Measurements from ENCODE around the gene EPHB6.

Gene EPHB6

GRCh38 chr7:142836426-142836825 is 18.4 kb upstream of the EPHB6 start:
- no peak for DNase-seq

DNA sequence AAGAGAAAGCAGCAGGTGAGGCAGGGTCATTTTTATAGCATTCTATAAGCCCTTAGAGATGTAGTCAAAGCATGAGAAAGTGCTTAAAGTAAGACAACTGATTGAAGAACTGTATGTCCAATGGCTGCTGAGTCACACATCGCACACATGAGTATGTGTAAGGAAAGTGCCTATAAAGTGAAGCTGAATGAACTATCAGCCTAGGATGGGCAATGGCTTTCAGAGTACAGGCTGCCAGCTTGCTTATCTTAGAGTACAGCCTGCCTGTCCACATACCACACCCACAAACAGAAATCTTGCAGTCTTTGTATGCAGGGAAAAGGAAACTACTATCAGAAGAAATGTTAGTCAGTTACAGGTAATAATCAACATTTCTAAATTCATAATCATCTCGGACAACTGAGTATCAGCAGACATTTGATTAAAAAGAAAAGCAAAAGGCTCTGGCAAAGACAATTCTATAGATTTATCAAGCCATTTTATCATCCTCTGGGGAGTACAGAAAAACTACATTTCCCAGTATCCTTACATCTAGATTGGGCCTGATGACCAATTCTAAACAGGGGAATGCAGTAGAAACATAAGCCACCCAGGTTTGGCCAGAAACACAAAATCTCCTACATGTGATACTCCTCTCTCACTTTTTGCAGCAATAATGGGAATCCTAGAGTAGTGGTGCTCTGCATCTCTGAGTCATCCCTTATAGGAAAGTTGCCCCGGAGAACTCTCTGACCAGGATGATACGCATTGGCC is 16.2 kb upstream of the EPHB6 start:
- peak; percentile 97 for DNase-seq

DNA sequence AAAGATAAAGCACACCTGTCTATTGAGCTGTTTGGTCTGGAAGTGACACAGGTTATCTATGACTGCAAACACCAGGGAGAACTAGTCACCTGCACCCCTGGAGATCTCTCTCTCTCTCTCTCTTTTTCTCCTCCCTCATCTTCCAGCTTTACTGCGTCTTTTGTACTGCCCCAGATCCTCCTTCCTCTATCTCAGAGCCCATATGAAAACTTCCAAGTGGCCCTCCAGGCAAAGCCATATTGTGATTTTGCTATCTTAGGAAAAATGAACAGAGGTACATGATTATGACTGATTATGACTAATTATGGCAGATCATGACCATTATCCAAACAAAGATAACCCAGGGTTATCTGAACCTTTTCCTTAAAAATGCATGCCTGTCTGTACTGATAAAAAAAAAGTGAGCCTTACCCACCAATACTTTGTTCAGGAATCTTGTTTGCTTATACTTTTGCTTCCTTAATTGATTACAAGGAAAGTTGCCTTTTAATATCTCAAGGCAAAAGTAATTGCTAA is 12.6 kb upstream of the EPHB6 start:
- no peak for DNase-seq

DNA sequence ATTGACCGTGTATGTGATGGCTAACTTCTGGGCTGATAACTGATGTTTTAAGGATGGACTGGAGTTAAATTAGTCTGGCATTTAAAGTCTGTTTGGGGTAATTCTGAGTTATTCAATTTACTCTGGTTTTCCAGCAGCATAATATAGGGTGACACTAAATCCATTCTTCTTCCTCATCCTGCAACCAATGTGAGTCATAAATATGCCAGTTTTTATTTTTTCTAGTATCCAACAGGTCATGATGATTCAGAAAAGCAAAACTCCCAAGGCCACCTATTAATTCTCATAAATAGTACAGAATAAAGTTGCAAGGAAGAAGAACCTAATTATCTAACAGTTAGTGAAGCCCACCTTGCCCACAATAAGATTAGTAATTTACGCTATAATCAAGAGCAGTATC is 7.5 kb upstream of the EPHB6 start:
- DNase-seq, result no peak

GRCh38 chr7:142851269-142851668 is 3.6 kb upstream of the EPHB6 start:
- no peak for DNase-seq

DNA sequence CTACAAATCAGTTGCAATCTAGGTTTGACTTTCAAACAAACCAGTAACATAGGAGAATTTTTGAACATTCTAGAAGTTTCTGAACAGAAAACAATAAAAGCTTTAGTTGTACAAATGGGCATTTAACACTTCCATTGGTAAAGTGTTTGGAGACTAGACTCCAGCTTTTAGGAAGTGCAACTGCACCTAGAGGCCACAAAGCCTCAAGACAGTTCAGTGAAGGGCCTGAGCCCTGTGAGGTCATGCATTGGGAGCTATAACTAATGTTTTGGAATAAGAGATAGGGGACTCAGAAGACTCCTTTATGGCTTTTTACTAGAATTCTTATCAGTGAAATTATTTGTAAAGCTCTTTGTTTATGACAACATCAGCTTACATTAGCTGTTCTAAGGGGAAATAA is 3.0 kb upstream of the EPHB6 start:
- DNase-seq, result no peak

- peak; percentile 92 for DNase-seq
Measured at GRCh38 chr7:142853739-142854371, 1.0 kb upstream of the EPHB6 start.

GRCh38 chr7:142855114-142855743 is 353 bp downstream of the EPHB6 start:
- peak; percentile 49 for DNase-seq

- no peak for DNase-seq
Measured at GRCh38 chr7:142855756-142856564, 1.1 kb downstream of the EPHB6 start.

GRCh38 chr7:142856565-142857245 is 1.8 kb downstream of the EPHB6 start:
- no peak for DNase-seq

- DNase-seq, result no peak
Measured at GRCh38 chr7:142857625-142858024, 2.7 kb downstream of the EPHB6 start.

GRCh38 chr7:142859411-142859810 is 4.5 kb downstream of the EPHB6 start:
- DNase-seq, result no peak

DNA sequence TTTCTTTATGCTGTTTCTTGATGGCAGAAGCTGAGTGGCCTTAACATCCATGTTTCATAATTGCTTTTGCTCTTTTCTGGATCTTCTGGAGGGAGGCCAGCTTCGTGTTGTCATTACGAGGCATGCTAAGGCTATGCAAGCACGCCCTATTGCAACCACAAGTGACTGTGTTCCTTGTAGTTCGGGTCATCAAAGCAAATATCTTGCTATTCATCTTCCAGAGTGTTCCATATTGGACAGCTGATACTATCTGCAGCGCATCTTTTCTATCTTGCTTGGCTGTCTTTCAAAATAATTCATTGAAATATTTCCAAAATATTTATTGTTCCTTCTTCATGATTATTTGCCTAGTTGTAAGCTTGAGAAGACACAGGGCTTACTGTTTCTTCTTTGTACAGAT is 5.0 kb downstream of the EPHB6 start:
- DNase-seq, result no peak

DNA sequence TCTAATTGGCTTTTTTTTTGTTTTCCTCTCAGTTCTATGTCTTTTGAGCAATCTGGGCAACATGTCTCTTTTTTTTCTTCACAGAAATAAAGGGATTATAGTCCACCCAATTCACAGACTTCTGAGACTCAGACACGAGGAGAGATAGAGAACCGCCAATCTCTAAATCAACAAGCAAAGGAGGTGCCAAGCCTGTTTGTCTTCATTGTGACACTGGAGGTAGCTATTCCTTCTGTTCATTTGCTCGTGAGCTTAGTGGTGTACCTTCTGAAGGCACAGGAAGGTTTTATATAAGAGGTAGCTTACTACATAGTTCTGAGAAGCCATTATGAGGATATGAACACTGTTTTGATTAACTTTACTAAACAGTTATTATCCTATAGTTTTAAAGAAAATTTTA is 6.1 kb downstream of the EPHB6 start:
- DNase-seq, result no peak

DNA sequence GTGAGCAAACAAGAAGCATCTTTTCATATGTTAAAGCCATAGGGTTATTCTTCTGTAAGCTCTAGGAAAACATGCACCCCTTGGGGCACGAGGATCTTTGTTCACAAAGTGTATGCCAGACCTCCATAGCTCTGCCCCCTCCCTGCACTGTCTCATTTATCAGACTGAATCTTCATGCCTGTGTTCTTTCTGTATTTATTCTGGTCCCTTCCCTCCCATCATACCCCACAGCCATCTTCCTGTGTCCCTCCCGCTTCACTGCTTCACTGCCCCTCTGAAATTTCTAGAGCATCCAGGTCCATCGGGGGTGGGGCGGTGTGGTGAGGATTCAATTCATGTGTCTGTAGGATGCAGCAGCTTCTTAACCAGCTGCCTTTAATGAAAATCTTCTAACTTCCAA is 7.5 kb downstream of the EPHB6 start:
- no peak for DNase-seq

DNA sequence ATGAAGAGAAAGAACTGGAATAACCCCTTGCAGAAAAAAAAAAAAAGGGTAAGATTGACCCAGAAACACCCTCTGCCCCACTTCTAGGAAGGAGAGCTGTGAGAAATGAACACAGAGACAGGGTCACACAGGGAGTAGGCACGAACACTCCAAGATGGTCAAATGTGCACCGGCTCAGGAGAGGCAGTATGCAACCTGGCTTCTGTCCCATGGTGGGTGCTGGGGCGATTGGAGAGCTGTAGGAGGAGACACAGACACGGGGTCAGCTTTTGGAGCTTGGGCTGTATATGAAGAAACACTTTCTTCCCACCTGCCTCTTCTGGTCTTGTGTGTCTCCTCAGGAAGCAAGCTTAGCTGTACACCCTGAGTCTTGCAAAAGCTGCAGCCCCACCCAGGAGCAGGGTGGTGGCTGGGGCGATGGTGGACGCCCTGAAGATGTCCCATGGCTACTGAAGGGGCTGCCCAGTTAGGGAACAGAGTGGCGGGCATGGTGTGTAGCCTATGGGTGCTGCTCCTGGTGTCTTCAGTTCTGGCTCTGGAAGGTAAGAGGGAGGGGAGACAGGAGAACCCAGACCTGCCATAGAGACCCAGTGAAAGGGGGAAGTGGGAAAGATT is 8.0 kb downstream of the EPHB6 start:
- DNase-seq, result no peak

DNA sequence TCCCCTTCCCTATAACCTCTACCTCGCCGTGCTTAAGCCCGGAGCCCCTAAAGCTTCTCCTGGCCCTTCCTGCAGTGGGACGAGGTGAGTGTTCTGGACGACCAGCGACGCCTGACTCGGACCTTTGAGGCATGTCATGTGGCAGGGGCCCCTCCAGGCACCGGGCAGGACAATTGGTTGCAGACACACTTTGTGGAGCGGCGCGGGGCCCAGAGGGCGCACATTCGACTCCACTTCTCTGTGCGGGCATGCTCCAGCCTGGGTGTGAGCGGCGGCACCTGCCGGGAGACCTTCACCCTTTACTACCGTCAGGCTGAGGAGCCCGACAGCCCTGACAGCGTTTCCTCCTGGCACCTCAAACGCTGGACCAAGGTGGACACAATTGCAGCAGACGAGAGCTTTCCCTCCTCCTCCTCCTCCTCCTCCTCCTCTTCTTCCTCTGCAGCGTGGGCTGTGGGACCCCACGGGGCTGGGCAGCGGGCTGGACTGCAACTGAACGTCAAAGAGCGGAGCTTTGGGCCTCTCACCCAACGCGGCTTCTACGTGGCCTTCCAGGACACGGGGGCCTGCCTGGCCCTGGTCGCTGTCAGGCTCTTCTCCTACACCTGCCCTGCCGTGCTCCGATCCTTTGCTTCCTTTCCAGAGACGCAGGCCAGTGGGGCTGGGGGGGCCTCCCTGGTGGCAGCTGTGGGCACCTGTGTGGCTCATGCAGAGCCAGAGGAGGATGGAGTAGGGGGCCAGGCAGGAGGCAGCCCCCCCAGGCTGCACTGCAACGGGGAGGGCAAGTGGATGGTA is 9.2 kb downstream of the EPHB6 start:
- no peak for DNase-seq

- DNase-seq, result no peak
Measured at GRCh38 chr7:142864980-142865747, 10.3 kb downstream of the EPHB6 start.

- no peak for DNase-seq
Measured at GRCh38 chr7:142865766-142866165, 10.9 kb downstream of the EPHB6 start.

GRCh38 chr7:142866361-142867096 is 11.7 kb downstream of the EPHB6 start:
- peak; percentile 47 for DNase-seq

Data from hematopoietic multipotent progenitor cell treated with erythropoietin and hydrocortisone succinate and interleukin-3 and kit ligand, for 4 days (in vitro differentiated cells).